Heart right ventricle (tissue), 16 donors: ENCODE measurements around the gene NAPA. TPM values are rescaled to one million over a fixed set of nuclear protein-coding genes. Genes with fewer than 3 reads are reported as not detected.

ENCODE experiments used
- ATAC-seq, 8 donors: fragments of 200-7000 bp; cut with Tn5 transposase; one replicate each; pipeline ENCODE4 v1.9.1; 2020; ENCODE audit warnings: mild to moderate bottlenecking in 8 of 8, moderate library complexity in 8 of 8, moderate number of reproducible peaks in 1 of 8
- DNase-seq, 2 donors: peaks; one replicate each; pipeline ENCODE4 v3.0.0-alpha.2; 2020
- H3K27ac ChIP-seq, 10 donors: fragments of 200-600 bp; sonication (generic) in 2 of 10; one replicate each; pipeline versions ENCODE4 v1.5.0 to v1.8.0; 2020 to 2022; ENCODE audit warnings: mild to moderate bottlenecking in 3 of 10
- H3K27me3 ChIP-seq, 7 donors: fragments of 200-600 bp; one replicate each; pipeline ENCODE4 v1.8.0; 2021 to 2022; ENCODE audit warnings: mild to moderate bottlenecking in 2 of 7
- H3K36me3 ChIP-seq, 9 donors: fragments of 200-600 bp; sonication (generic) in 1 of 9; one replicate each; pipeline versions ENCODE4 v1.5.0 to v1.8.0; 2020 to 2022; ENCODE audit warnings: mild to moderate bottlenecking in 2 of 9
- H3K4me1 ChIP-seq, 9 donors: fragments of 200-600 bp; sonication (generic) in 1 of 9; one replicate each; pipeline versions ENCODE4 v1.5.0 to v1.8.0; 2020 to 2022; ENCODE audit warnings: mild to moderate bottlenecking in 4 of 9
- H3K4me3 ChIP-seq, 10 donors: fragments of 200-600 bp; sonication (generic) in 2 of 10; one replicate each; pipeline versions ENCODE4 v1.5.0 to v1.8.0; 2020 to 2022; ENCODE audit warnings: mild to moderate bottlenecking in 7 of 10, moderate library complexity in 2 of 10
- H3K9me3 ChIP-seq, 11 donors: fragments of 200-600 bp in 10 of 11; sonication (generic) in 2 of 11; one replicate each; pipeline versions ENCODE4 v1.5.0 to v1.8.0; 2013 to 2022; ENCODE audit warnings: mild to moderate bottlenecking in 2 of 11, control low read depth in 1 of 11, moderate library complexity in 1 of 11
- WGBS, 2 donors: extraction: QIAGEN DNeasy Blood & Tissue Kit; methylation state at CpG; one replicate each; pipeline ENCODE4 v1.1.7; 2013; ENCODE audit warnings: inconsistent platforms in 1 of 2; 5-methylcytosine and 5-hydroxymethylcytosine counted together
- intact Hi-C, 10 donors: fragments of 100-400 bp; cut with DNase I; formaldehyde crosslinking; loops; one replicate each; pipeline versions ENCODE4 v1.11.1 to v1.14.2; 2022
- polyA plus RNA-seq, 2 donors: library from polyadenylated mRNA; stranded (reverse); fragments of 200-250 nt; gene quantifications; one replicate each; pipeline ENCODE4 v1.2.3, GENCODE V29; 2013
- total RNA-seq, 10 donors: library from RNA; stranded (reverse); fragmentation: NEBNext Ultra II Directional in 3 of 10; extraction: Animal tissue kit (Norgen Biotek cat#: 25700) in 3 of 10; gene quantifications; one replicate each; pipeline versions ENCODE4 v1.2.1 to v1.2.4, GENCODE V29; 2021 to 2023
- TF ChIP-seq, protein P1 (sequence below), 9 donors: fragments of 200-600 bp; sonication (generic) in 2 of 9; IDR thresholded peaks; one replicate each; pipeline versions ENCODE4 v1.5.0 to v1.8.0; 2021 to 2022; ENCODE audit warnings: antibody characterized with exemption in 9 of 9, mild to moderate bottlenecking in 5 of 9, moderate library complexity in 1 of 9
- donor health status: Arrhythmogenic right ventricular cardiomyopathy.
- donor health status: ischemic (EF 13 %, LVEDD 7.1; RV severe dilation, severe dysfunction).
- donor health status: healthy with polysubstance abuse.
- donor health status: DM: no; HTN: yes; CAD: no.
- donor health status: DM: no; HTN: no; CAD: no.
- donor health status: ischemic (EF 25% LVEDD 6.9; RV normal size, moderate dysfunction).
- donor health status: ischemic (EF 25% LVEDD 5.7; RV mildly dilated, moderate dysfunction).
- donor health status: healthy.
- donor health status: DM: yes; HTN: yes; CAD: no.
- donor health status: Ischemic cardiomyopathy.
- donor health status: ischemic (EF 35%, LVEDD 5.7; RV mildly dilated, moderate dysfunction).
- donor health status: nonischemic (EF 11% LVEDD 7.7; RV severe dilation, severe dysfunction).
- donor health status: DM: yes; HTN: yes; CAD: no.
- donor health status: PGD.
- donor health status: ischemic (EF 29% LVEDD 5.4; RV normal size, mild dysfunction).
- donor health status: nonischemic (EF 23%, LVEDD 6.1; RV moderate dilation, normal function).

NAPA gene
- total and polyA plus RNA-seq, 12 donors, result 115 to 183 (median 125) TPM

DNA sequence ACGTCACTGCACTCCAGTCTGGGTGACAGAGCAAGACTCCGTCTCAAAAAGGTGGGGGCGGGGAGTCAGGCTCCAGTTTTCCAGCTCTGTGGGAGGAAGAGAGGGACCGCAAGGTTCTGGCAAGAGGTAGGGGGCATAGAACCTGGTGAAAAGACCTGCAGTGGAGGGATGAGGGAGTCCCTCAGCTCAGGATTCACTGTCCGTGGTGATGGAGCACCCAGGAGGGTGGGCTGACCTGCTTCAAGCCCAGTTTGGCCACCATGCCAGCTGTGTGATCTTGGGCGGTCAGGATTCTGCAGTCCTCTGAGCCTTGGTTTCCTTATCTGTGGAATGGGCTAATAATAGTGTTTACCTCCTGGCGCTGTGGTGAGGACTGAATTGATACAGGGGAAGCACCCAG lies 64.4 kb downstream of the NAPA start:
- H3K27me3 ChIP-seq, result peaks cover 0 to 78% (median 67%) of the 10 kb centered on the region in 7 donors
- peaks cover 0 to 9% (median 1%) of the 10 kb centered on the region in 11 donors for H3K9me3 ChIP-seq
- no peak overlapping the region for H3K4me3 ChIP-seq
- intact Hi-C loops, result loop anchor here in 1 of 10 donors (10.0 kb wide), 1 partner anchor 604 kb away; no protein-coding TSS in a partner anchor
- DNase-seq, result no peak
- no peak for ATAC-seq
- H3K27ac ChIP-seq, result no peak overlapping the region
- peaks cover 0 to 25% (median 15%) of the 10 kb centered on the region in 9 donors for H3K4me1 ChIP-seq
- H3K36me3 ChIP-seq, result no peaks in the 10 kb centered on the region
- TF ChIP-seq, protein P1, sequence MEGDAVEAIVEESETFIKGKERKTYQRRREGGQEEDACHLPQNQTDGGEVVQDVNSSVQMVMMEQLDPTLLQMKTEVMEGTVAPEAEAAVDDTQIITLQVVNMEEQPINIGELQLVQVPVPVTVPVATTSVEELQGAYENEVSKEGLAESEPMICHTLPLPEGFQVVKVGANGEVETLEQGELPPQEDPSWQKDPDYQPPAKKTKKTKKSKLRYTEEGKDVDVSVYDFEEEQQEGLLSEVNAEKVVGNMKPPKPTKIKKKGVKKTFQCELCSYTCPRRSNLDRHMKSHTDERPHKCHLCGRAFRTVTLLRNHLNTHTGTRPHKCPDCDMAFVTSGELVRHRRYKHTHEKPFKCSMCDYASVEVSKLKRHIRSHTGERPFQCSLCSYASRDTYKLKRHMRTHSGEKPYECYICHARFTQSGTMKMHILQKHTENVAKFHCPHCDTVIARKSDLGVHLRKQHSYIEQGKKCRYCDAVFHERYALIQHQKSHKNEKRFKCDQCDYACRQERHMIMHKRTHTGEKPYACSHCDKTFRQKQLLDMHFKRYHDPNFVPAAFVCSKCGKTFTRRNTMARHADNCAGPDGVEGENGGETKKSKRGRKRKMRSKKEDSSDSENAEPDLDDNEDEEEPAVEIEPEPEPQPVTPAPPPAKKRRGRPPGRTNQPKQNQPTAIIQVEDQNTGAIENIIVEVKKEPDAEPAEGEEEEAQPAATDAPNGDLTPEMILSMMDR (IDR thresholded peaks at IDR 0.05), result no peak
- WGBS, 2 donors, result 63% methylated on average over 7 of the region's 7 CpGs

DNA sequence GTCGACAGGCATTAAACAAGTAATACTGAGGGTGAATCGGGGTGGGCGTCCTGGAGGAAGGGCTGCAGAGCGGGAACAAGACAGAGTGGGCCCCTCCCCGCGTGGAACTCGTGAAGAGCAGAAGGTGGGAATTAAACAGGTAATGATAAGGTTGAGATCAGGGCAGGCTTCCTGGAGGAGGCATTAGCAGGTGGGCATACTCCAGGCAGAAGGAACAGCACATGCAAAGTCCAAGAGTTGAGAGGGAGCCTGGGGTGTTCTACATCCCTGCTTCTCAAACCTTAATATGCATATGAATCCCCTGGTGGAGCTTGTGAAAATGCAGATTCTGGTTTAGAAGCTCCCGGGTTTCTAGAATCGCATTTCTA lies 66.5 kb downstream of the NAPA start:
- TF ChIP-seq, protein P1 (IDR thresholded peaks at IDR 0.05), result no peak
- Histone ChIP-seq H3K4me1 (peaks cover 0 to 33% (median 15%) of the 10 kb centered on the region in 9 donors), H3K27me3 (peaks cover 5 to 88% (median 80%) of the 10 kb centered on the region in 7 donors), H3K36me3 (no peaks in the 10 kb centered on the region), H3K9me3 (peaks cover 0 to 6% (median 0%) of the 10 kb centered on the region in 11 donors), H3K27ac (no peak overlapping the region), H3K4me3 (no peak overlapping the region)
- intact Hi-C loops, result loop anchor here in 1 of 10 donors (10.0 kb wide), 1 partner anchor 116 kb away; no protein-coding TSS in a partner anchor
- DNase-seq (no peak), ATAC-seq (no peak)
- WGBS, 2 donors, result 23 to 25% methylated on average over 9 of the region's 9 CpGs

DNA sequence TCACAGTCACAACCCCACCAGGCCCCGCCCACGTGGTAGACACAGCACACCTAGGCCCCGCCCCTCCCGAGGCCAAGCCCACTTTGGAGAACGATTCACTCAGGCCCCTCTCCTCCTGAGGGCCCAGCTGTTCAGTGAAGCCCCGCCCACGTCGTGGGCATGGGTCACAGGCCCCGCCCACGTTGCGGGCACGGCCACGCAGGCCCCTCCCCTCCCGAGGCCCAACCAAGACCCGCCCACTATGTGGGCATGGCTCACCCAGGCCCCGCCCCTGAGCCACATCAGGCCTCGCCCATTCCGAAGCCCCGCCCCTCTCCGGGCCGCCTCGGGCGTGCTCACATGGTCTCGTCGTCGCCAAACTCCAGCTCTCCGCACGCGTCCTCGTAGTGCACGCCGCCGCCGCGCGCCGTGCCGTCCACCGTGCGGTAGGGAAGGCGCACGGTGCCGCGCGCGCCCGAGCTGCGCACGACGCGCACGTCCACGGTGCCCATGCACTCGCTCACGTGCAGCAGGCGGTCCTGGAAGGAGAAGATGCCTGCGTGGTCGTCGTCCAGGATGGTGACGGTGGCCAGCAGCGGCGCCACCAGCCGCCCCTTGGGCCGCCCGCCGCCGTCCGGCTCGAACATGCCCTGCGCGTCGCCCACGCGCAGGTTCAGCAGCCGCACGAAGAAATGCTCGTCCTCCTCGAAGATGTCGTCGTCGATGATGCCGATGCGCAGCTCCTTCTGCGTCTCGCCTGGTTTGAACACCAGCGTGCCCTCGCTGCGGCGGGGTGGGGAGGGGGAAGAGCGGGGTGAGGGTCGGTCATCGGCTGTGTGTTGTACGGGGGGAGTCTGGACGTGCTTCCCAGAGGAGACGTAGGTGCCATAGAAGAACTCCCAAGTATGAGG lies 67.1 kb downstream of the NAPA start:
- peak overlapping the region in 1 of 10 donors; percentile 22 for H3K4me3 ChIP-seq
- DNase-seq, result peak in 1 of 2 donors; percentile 36
- TF ChIP-seq, protein P1 (IDR thresholded peaks at IDR 0.05), result no peak

More for the DNA sequence above, 67.1 kb downstream of the NAPA start:
- ATAC-seq, result peak in 6 of 8 donors; percentile 29 to 65 (median 38)
- peaks cover 5 to 88% (median 84%) of the 10 kb centered on the region in 7 donors for H3K27me3 ChIP-seq
- no peak overlapping the region for H3K27ac ChIP-seq
- H3K9me3 ChIP-seq, result peaks cover 0 to 6% (median 0%) of the 10 kb centered on the region in 11 donors
- no peaks in the 10 kb centered on the region for H3K36me3 ChIP-seq
- 2 to 4% methylated on average over 80 to 95 of the region's 95 CpGs for WGBS, 2 donors
- H3K4me1 ChIP-seq, result peaks cover 0 to 33% (median 15%) of the 10 kb centered on the region in 9 donors
- intact Hi-C loops, result loop anchor here in 1 of 10 donors (10.0 kb wide), 1 partner anchor 117 kb away; no protein-coding TSS in a partner anchor
